Spinal cord (tissue), 10 donors: ENCODE results near the gene SLC16A10. TPM values are rescaled to one million over a fixed set of nuclear protein-coding genes. Genes with fewer than 3 reads are reported as not detected.
A peak's percentile ranks its signal among the peaks of the same experiment; 100 is the strongest.
"Not testable (repeated sequence)": the region's sequence is repeated elsewhere in the genome, so short reads cannot be mapped to it uniquely, and the experiment has no call there.

Source experiments
- DNase-seq, 6 donors: peaks; one replicate each; pipeline versions ENCODE4 v3.0.0 to v3.0.0-alpha.2; 2013 to 2015; ENCODE audit warnings: low spot score in 6 of 6, low read depth in 4 of 6
- H3K27ac ChIP-seq: one replicate; pipeline ENCODE4 v1.5.1; 2013; ENCODE audit warnings: low read depth, low read length, control low read depth
- H3K27me3 ChIP-seq: one replicate; pipeline ENCODE4 v1.6.1; 2013; ENCODE audit warnings: low read length; ENCODE audit not compliant: control insufficient read depth, insufficient read depth
- H3K36me3 ChIP-seq: one replicate; pipeline ENCODE4 v1.6.1; 2013; ENCODE audit warnings: low read length; ENCODE audit not compliant: control insufficient read depth, insufficient read depth
- H3K4me1 ChIP-seq: one replicate; pipeline ENCODE4 v1.6.1; 2013; ENCODE audit warnings: low read length; ENCODE audit not compliant: control insufficient read depth, insufficient read depth
- H3K4me3 ChIP-seq: one replicate; pipeline ENCODE4 v1.5.1; 2013; ENCODE audit warnings: low read depth, low read length, control low read depth
- H3K9me3 ChIP-seq: one replicate; pipeline ENCODE4 v1.6.1; 2013; ENCODE audit warnings: low read length; ENCODE audit not compliant: control insufficient read depth, insufficient read depth
- WGBS: methylation state at CpG from one replicate; pipeline ENCODE4 v1.1.5; 2013; ENCODE audit warnings: missing lambda C conversion rate; ENCODE audit not compliant: insufficient coverage; 5-methylcytosine and 5-hydroxymethylcytosine counted together
- polyA plus RNA-seq, 2 donors: library from polyadenylated mRNA; unstranded; fragments of 120-200 nt; gene quantifications; one replicate each; pipeline ENCODE4 v1.2.1, GENCODE V29; 2013; ENCODE audit not compliant: insufficient read length in 2 of 2
- total RNA-seq, 2 donors: library from RNA; depleted of rRNA in 1 of 2; stranded (reverse); fragments of 120-200 nt in 1 of 2; fragments of >200 nt in 1 of 2; gene quantifications; one replicate each; pipeline versions ENCODE4 v1.2.3 to v1.2.4, GENCODE V29; 2013 to 2014
- donor health status: healthy.

Gene SLC16A10
- total and polyA plus RNA-seq, 4 donors, result 3.4 to 15.2 (median 9.9) TPM

DNA sequence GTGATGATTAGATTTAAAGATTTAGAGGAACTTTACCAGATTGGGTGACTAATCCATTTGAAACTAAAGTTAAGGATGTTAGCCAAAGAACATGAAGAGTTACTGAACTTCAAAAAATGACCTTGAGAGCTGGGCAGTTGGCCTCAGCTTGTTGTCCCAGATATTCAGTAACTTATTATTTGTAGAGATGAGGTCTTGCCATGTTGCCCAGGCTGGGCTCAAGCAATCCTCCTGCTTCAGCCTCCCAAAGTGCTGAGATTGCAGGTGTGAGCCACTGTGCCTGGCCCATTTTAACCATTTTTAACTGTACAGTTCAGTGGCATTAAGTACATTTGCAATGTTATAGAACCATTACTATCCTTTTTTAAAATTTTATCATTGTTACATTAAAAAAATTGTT is 161.5 kb downstream of the SLC16A10 start:
- H3K27ac ChIP-seq, result no peak overlapping the region
- no peaks in the 10 kb centered on the region for H3K36me3 ChIP-seq
- no peak for DNase-seq
- H3K4me3 ChIP-seq, result no peak overlapping the region
- H3K9me3 ChIP-seq, result no peaks in the 10 kb centered on the region
- peaks cover under 1% of the 10 kb centered on the region for H3K27me3 ChIP-seq
- H3K4me1 ChIP-seq, result no peaks in the 10 kb centered on the region

DNA sequence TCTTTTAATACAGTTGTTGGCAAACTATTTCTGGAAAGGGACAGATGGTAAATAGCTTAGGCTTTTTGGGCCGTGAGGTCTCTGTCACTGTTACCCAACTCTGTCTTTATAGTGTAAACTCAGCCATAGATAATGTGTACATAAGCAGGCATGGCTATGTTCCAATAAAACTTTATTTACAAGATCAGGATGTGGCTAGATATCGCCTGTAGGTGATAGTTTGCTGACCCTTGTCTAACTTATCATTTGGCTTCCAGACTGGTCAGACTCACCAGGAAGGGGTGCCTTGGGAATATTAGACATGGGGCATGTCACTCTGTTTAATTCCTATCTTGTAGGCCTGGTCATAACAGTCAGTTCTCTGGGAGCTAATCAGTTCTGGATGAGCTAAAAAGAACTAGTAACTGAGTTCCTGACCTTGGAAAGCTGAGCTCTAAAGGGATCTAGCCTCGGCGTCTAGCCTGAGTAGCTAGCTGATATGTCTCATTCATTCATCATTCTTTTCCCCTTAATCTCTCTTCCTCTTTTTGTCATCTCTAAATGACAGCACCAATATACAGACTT is 163.6 kb downstream of the SLC16A10 start:
- WGBS, result 100% methylated on average over 1 of the region's 4 CpGs
- no peaks in the 10 kb centered on the region for H3K9me3 ChIP-seq
- H3K4me3 ChIP-seq, result no peak overlapping the region
- no peak overlapping the region for H3K27ac ChIP-seq
- H3K4me1 ChIP-seq, result no peaks in the 10 kb centered on the region
- H3K36me3 ChIP-seq, result no peaks in the 10 kb centered on the region
- peaks cover 8% of the 10 kb centered on the region for H3K27me3 ChIP-seq
- no peak for DNase-seq

DNA sequence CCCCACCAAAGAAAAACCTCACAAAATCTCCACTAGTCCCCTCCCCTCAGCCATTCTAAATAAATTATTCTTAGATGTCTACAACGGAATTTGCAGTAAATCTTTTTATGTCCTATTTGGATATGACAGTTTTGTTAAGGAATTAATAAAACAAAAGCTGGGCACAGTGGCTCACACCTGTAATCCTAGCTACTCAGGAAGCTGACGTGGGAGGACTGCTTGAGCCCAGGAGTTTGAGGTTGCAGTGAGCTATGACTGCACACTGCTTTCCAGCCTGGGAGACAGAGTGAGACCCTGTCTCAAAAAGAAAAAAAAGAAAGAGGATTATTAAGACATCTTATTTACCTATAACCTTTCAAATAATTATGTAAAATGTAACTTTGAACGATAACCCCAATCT is 165.4 kb downstream of the SLC16A10 start:
- no peaks in the 10 kb centered on the region for H3K36me3 ChIP-seq
- 100% methylated on average over 1 of the region's 3 CpGs for WGBS

DNA sequence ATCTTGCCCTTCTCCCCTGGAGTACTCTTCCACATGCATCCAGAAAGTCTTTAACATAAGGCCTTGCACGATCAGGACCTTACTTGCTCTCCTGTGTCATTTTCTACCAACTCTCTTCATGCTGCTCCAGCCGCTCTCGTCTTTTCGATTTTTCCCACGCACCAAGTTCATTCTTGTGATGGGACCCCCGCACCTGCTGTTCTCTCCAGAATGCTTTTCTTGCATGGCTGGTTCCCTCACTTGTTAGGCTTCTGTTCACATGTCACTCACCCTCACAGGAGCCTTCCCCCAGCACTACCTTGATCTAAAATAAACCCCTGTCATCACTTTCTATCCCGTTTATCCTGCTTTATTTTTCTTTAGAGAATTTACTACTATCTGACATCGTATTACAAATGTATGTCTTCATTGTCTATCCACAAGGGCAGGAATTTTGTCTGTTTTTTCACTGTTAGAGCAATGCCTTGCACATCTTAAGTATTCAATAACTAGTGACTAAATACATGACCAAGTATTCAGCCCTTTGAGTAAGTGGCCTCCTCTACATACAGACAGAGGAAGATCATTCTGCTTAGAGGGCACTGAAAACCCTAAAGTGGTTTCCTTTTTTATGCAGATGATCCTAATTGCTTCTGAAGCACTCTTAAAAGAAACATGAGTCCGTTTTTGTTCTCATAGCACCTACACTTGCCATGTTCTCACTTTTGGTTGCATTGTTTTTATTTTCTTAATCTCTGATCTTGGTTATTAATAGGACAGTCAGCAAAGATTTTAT is 166.9 kb downstream of the SLC16A10 start:
- peaks cover 14% of the 10 kb centered on the region for H3K27me3 ChIP-seq
- no peaks in the 10 kb centered on the region for H3K36me3 ChIP-seq
- DNase-seq, result no peak
- no peaks in the 10 kb centered on the region for H3K9me3 ChIP-seq
- no peak overlapping the region for H3K4me3 ChIP-seq
- no peak overlapping the region for H3K27ac ChIP-seq
- WGBS, result 64% methylated on average over 7 of the region's 9 CpGs
- H3K4me1 ChIP-seq, result peaks cover 2% of the 10 kb centered on the region

More for the DNA sequence above, 165.4 kb downstream of the SLC16A10 start:
- Histone ChIP-seq H3K9me3 (no peaks in the 10 kb centered on the region), H3K4me1 (no peaks in the 10 kb centered on the region), H3K27ac (no peak overlapping the region), H3K4me3 (no peak overlapping the region), H3K27me3 (peaks cover 14% of the 10 kb centered on the region)
- no peak for DNase-seq

DNA sequence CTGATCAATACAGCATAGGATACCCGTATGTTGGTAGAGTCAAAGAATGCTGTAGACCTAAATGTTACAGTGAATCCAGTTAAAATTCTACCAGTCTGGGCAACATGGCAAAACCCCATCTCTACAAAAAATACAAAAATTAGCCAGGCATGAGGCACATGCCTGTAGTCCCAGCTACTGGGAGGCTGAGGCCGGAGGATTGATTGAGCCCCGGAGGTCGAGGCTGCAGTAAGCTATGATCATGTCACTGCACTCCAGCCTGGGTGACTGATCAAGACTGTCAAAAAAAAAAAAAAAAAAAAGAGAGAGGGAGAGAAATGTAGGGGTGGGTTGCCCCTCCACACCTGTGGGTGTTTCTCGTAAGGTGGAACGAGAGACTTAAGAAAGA is 167.5 kb downstream of the SLC16A10 start:
- no peaks in the 10 kb centered on the region for H3K9me3 ChIP-seq
- peaks cover 8% of the 10 kb centered on the region for H3K4me1 ChIP-seq
- WGBS, result 84% methylated on average over 5 of the region's 6 CpGs
- H3K4me3 ChIP-seq, result no peak overlapping the region
- H3K27ac ChIP-seq, result no peak overlapping the region
- H3K27me3 ChIP-seq, result peaks cover 14% of the 10 kb centered on the region
- DNase-seq, result no peak
- H3K36me3 ChIP-seq, result no peaks in the 10 kb centered on the region

DNA sequence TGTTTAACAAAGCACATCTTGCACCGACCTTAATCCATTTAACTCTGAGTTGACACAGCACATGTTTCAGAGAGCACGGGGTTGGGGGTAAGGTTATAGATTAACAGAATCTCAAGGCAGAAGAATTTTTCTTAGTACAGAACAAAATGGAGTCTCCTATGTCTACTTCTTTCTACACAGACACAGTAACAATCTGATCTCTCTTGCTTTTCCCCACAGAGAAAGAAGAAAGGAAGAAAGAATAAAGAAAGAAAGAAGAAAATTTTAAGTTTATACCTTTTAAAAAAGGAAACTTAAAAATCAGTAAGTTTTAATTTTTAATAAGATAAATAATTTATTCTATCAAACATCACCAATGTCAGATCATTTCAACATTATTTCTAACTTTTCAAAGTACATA is 168.5 kb downstream of the SLC16A10 start:
- not testable (repeated sequence) for DNase-seq
- no CpG with 5 or more reads among the region's 2 CpGs for WGBS
- H3K27me3 ChIP-seq, result peaks cover 14% of the 10 kb centered on the region

DNA sequence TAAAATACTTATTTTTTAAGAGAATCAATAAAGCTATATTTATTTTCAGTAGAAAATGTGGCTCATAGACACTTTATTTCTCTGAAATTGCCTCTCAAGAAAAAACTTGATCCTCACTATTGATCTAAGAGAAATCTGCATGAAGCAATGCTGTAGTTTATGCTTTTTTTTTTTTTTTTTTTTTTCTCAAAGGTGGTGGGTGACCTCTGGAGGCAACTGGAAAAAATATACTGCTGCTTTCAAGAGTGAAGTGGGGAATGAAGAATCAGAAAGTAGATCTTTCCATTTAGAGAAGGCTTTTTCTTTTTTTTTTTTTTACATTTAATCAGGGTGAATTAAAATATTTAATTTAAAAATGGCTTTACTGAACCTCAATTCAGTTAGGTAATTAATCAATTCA is 169.3 kb downstream of the SLC16A10 start:
- H3K4me1 ChIP-seq, result peaks cover 19% of the 10 kb centered on the region
- DNase-seq, result peak in 1 of 6 donors; percentile 54
- no peak overlapping the region for H3K4me3 ChIP-seq
- peaks cover 14% of the 10 kb centered on the region for H3K27me3 ChIP-seq
- no peak overlapping the region for H3K27ac ChIP-seq
- no peaks in the 10 kb centered on the region for H3K36me3 ChIP-seq
- H3K9me3 ChIP-seq, result no peaks in the 10 kb centered on the region

More for the DNA sequence above, 168.5 kb downstream of the SLC16A10 start:
- not testable (repeated sequence) for H3K9me3 ChIP-seq, H3K27ac ChIP-seq, H3K36me3 ChIP-seq, H3K4me3 ChIP-seq
- peaks cover 18% of the 10 kb centered on the region for H3K4me1 ChIP-seq

DNA sequence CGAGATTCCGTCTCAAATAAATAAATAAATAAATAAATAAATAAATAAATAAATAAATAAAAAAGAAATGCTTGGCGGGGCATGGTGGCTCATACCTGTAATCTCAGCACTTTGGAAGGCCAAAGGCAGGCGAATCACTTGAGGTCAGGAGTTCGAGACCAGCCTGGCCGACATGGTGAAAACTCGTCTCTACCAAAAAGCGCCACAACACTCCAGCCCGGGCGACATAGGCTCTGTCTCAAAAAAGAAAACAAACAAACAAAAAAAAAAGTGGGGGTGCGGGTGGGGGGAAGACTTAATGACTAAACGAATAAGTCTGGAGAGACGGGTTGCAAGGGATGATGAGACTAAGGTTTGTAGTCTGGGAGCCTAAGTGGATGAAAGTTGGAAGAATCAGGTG is 170.7 kb downstream of the SLC16A10 start:
- Histone ChIP-seq H3K27me3 (peaks cover 14% of the 10 kb centered on the region), H3K4me3 (no peak overlapping the region), H3K4me1 (peaks cover 19% of the 10 kb centered on the region), H3K9me3 (no peaks in the 10 kb centered on the region), H3K36me3 (peaks cover 3% of the 10 kb centered on the region), H3K27ac (no peak overlapping the region)
- WGBS, result 100% methylated on average over 3 of the region's 13 CpGs
- no peak for DNase-seq

DNA sequence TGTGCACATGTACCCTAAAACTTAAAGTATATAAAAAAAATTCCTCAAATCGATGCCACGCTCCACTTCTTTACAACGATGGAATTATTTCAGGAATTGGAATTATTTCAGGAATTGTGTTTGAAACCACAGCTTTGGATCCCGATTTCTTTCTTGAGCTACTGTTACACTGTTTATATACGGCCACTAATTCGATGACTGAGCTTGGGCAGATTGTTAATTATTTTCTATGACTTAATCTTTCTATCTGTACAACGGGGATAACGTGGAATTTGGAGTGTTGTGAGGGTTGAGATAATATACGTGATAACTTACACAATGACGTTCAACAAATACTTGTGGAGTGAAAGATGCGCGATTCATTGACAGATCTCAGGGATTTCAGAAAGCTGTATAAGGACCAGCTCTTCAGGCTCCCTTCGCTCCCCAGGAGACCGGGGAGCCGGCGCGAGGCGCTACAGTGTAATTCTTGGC is 171.3 kb downstream of the SLC16A10 start:
- Histone ChIP-seq H3K36me3 (peaks cover 3% of the 10 kb centered on the region), H3K27me3 (peaks cover 14% of the 10 kb centered on the region), H3K27ac (peak overlapping the region; percentile 94), H3K9me3 (no peaks in the 10 kb centered on the region), H3K4me3 (peak overlapping the region; percentile 96), H3K4me1 (peaks cover 19% of the 10 kb centered on the region)
- no peak for DNase-seq
- 7% methylated on average over 9 of the region's 18 CpGs for WGBS
